Measurements from ENCODE around the gene OGFOD2. TPM values are rescaled to one million over a fixed set of nuclear protein-coding genes. Genes with fewer than 3 reads are reported as not detected.

The OGFOD2 gene
- total RNA-seq, 1 donor from 2014 or later: 20.2 TPM

DNA sequence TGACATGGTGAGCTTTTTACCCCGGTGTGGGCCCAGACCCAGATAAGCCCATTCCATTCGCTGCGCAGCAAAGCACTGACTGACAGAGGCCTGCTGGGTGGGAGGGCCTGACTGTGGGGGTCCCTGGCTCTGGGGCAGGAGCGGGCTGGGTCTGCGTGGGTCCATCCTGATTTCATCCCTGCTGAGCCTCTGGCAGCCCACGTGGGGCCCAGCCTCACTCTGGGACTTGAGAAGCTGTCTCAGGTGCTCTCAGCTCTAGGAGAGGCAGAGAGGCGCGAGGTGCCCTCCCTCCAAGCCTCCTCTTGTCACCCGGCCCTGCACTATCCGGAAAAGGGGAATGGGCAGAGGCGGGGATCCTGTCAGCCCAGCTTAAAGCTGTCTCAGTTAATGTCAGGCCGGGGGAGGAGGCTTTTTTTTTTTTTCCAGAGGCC, 9.7 kb upstream of the OGFOD2 start:
- Mint-ChIP-seq H3K36me3 (ENCODE audit: unreplicated experiment) (no peaks in the 10 kb centered on the region), H3K4me1 (ENCODE audit: unreplicated experiment) (peaks cover 13% of the 10 kb centered on the region), H3K27ac (ENCODE audit: unreplicated experiment) (no peak overlapping the region), H3K9me3 (ENCODE audit: unreplicated experiment) (no peaks in the 10 kb centered on the region), H3K4me3 (ENCODE audit: unreplicated experiment) (peak overlapping the region; percentile 72), H3K27me3 (ENCODE audit: unreplicated experiment) (no peaks in the 10 kb centered on the region)
- DNase-seq (ENCODE audit: extremely low spot score, unreplicated experiment): no peak
- TF ChIP-seq, protein P1, sequence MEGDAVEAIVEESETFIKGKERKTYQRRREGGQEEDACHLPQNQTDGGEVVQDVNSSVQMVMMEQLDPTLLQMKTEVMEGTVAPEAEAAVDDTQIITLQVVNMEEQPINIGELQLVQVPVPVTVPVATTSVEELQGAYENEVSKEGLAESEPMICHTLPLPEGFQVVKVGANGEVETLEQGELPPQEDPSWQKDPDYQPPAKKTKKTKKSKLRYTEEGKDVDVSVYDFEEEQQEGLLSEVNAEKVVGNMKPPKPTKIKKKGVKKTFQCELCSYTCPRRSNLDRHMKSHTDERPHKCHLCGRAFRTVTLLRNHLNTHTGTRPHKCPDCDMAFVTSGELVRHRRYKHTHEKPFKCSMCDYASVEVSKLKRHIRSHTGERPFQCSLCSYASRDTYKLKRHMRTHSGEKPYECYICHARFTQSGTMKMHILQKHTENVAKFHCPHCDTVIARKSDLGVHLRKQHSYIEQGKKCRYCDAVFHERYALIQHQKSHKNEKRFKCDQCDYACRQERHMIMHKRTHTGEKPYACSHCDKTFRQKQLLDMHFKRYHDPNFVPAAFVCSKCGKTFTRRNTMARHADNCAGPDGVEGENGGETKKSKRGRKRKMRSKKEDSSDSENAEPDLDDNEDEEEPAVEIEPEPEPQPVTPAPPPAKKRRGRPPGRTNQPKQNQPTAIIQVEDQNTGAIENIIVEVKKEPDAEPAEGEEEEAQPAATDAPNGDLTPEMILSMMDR (IDR thresholded peaks at IDR 0.05): no peak

DNA sequence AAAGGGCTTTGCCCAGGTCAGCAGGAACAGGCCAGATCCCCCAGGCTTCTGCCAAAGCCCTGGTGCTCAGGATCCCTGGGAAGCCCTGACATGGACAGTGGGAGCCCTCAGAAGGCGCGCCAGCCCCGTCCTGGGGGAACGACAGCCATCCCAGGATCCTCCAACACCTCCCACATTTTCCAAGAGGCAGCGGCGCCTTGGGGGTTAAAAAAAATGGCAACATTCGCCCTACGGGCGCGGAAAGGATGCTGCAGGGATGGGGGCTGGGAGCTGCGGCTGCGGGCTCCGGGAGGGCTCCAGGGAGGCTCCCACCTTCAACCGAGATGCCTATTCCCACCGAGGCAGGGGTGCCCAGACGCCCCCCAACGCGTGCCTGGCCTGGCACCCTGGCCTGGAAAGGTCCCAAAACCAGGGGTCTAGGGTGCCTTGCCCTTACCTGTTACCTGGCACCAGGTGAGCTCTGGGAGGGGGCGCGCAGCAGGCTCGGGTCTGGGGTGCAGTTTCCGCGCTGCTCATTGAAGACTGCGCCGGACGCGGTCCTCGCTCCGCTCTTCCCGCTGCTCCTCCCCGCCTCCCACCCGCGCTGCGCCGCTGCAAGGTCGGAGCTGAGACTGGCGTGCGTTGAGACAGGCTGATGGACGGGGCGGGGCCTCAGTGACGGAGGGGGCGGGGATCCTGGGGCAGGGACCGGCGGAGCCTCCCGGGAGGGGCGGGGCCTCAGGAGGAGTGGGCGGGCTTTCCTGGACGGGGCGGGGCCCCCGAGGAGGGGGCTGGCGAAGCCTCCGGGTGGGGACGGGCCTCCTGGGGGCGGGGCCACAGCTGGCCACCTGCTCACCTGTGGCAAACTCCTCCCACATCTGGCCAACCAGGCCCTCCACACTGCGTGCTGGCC, 8.9 kb upstream of the OGFOD2 start, which contains the start of gene ABCB9:
ABCB9 (minus strand) TSS at position 613 of the 892 bp plus-strand sequence. CDS start 6,228 bp downstream, outside the sequence.
- Mint-ChIP-seq H3K9me3 (ENCODE audit: unreplicated experiment) (no peaks in the 10 kb centered on the region), H3K4me3 (ENCODE audit: unreplicated experiment) (peak within 1 kb of the TSS; percentile 72), H3K36me3 (ENCODE audit: unreplicated experiment) (no peaks in the 10 kb centered on the region), H3K27me3 (ENCODE audit: unreplicated experiment) (no peaks in the 10 kb centered on the region), H3K27ac (ENCODE audit: unreplicated experiment) (peak within 1 kb of the TSS; percentile 12), H3K4me1 (ENCODE audit: unreplicated experiment) (peaks cover 13% of the 10 kb centered on the region)
- TF ChIP-seq, protein P1 (IDR thresholded peaks at IDR 0.05): no peak
- DNase-seq (ENCODE audit: extremely low spot score, unreplicated experiment): peak; percentile 95

DNA sequence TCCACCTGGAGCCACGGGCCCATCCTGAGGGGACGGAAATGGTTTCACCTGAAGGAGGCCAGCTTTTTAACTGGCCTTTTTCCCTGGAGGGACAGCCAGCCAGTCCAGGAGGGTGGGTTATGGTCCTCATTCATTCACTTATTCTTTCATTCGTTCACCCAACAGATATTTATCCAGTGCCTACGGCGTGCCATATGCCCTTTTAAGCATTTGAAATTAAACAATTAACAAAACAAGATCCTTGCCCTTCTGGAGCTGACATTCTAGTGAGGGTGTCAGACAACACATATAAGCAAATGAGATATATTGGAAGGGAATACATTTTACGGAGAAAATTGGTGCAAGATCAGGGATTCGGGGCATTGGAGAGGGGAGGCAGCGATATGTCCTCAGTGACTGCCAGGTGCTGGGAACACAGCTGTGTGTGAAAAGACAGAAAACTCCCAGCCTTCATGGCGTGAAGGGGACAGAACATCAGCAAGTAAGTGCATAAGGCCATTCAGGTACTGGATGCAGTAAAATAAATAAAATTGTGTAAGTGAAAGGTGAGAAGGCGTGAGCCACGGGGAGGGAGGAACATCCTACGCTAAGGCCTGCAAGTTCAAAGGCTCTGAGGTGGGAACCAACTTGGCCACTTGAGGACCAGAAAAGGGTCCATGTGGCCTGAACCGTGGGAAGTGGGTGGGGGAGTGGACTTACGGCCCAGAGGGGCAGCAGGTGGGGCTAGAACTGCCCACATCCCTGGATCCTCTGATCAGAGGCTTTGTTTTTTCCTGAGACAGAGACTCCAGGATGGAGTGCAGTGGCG, 8.1 kb upstream of the OGFOD2 start:
- TF ChIP-seq, protein P1 (IDR thresholded peaks at IDR 0.05): no peak
- Mint-ChIP-seq H3K4me3 (ENCODE audit: unreplicated experiment) (peak overlapping the region; percentile 6), H3K4me1 (ENCODE audit: unreplicated experiment) (peaks cover 13% of the 10 kb centered on the region), H3K27me3 (ENCODE audit: unreplicated experiment) (no peaks in the 10 kb centered on the region), H3K9me3 (ENCODE audit: unreplicated experiment) (no peaks in the 10 kb centered on the region), H3K36me3 (ENCODE audit: unreplicated experiment) (no peaks in the 10 kb centered on the region), H3K27ac (ENCODE audit: unreplicated experiment) (peak overlapping the region; percentile 12)
- DNase-seq (ENCODE audit: extremely low spot score, unreplicated experiment): no peak

DNA sequence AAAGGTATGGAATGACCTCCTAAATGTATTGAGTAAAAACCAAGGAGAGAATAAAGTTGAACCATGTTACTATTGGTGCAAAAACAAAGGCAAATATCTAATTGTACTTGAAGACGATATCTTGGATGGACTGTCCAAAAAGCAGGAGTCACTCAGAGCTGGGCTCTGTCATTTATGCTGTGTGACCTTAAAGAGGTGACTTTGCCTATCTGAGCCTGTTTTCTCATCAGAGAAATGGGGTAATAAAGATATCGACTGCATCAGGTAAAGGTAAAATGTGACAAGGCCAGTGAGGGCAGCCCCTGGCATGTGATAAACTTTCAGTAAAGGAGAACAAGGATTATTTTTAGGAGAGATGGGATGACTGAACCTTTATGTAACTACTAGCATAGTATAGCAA, 6.9 kb upstream of the OGFOD2 start:
- Mint-ChIP-seq H3K27ac (ENCODE audit: unreplicated experiment) (no peak overlapping the region), H3K9me3 (ENCODE audit: unreplicated experiment) (no peaks in the 10 kb centered on the region), H3K36me3 (ENCODE audit: unreplicated experiment) (no peaks in the 10 kb centered on the region), H3K4me1 (ENCODE audit: unreplicated experiment) (peaks cover 13% of the 10 kb centered on the region), H3K4me3 (ENCODE audit: unreplicated experiment) (no peak overlapping the region), H3K27me3 (ENCODE audit: unreplicated experiment) (no peaks in the 10 kb centered on the region)
- no peak for DNase-seq (ENCODE audit: extremely low spot score, unreplicated experiment)
- TF ChIP-seq, protein P1 (IDR thresholded peaks at IDR 0.05): no peak

DNA sequence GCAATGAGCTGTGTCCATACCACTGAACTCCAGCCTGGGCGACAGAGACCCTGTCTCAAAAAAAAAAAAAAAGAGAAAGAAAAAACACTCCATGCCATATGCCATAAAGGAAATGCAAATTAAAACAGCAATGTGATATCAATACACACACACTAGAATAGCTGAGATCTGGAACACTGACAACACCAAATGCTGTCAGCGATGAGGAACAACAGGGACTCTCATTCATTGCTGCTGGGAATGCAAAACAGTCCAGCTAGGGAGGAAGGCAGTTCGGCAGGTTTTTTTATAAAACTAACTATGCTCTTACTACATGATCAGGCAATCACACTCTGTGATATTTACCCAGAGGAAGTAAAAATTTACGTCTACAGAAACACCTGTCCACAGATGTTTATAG, 5.4 kb upstream of the OGFOD2 start:
- Mint-ChIP-seq H3K4me3 (ENCODE audit: unreplicated experiment) (no peak overlapping the region), H3K36me3 (ENCODE audit: unreplicated experiment) (no peaks in the 10 kb centered on the region)
- no peak for DNase-seq (ENCODE audit: extremely low spot score, unreplicated experiment)

More for the DNA sequence above, 5.4 kb upstream of the OGFOD2 start:
- H3K9me3 Mint-ChIP-seq (ENCODE audit: unreplicated experiment): no peaks in the 10 kb centered on the region
- TF ChIP-seq, protein P1 (IDR thresholded peaks at IDR 0.05): no peak
- no peaks in the 10 kb centered on the region for H3K27me3 Mint-ChIP-seq (ENCODE audit: unreplicated experiment)
- H3K27ac Mint-ChIP-seq (ENCODE audit: unreplicated experiment): no peak overlapping the region
- H3K4me1 Mint-ChIP-seq (ENCODE audit: unreplicated experiment): peaks cover 15% of the 10 kb centered on the region

Measured in osteocyte (in vitro differentiated cells).